ENCODE results near the gene OGA. TPM values are rescaled to one million over a fixed set of nuclear protein-coding genes. Genes with fewer than 3 reads are reported as not detected.

OGA gene
- total RNA-seq (2014; rRNA removed; shearing (Covaris generic)) = 73.6 and 78.0 TPM in 2 replicates
- polyA plus RNA-seq (2016; fragmentation: Nextera tagmentation; extraction: Ambion mirVana) = 35.2 and 42.5 TPM in 2 replicates

DNA sequence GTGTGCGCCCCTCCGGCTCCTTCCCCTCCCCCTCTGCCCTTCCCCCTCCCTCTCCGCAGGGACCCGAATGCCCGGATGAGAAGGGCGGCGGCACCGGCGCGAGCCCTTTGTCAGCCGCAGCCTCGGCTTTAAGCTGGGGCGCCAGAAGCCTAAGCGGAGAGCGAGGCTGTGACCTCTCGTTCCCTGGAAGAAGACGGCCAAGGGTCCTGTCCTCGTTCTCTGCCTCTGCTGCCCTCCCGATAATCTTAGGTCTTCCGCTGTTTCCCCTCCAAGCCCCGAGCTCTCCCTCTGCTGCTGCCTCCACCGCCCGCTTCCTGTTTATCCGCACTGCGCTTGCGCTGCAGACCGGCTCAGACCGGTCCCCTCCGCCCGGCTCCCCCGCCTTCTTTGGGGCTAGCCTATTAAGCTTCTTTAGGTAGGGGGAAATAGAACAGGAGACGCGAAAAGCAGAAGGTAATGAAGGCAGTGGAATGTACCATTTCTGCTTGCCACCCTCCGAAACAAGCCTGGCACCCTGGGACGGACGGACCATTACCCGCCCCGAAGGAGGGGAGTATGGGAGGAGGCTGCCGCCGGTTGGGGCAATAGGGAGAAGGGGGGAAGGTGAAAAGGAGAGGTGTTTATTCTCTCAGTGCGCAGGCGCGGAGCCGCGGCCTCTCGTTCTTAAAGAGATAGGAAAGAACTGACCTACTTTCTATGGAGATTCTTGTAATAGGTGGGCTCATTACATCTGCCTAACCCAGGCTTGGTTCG, at the start of gene OGA:
Gene OGA, minus strand, starts transcription at position 326 of the 753 bp plus-strand sequence. CDS start 422 bp downstream, outside the sequence.
- peak within 1 kb of the TSS; percentile 94 for H2AFZ ChIP-seq
- no peak for TF ChIP-seq EZH2phosphoT487 (IDR thresholded peaks at IDR 0.05; ENCODE audit: insufficient read depth, low read depth)
- TF ChIP-seq EZH2 (IDR thresholded peaks at IDR 0.05; ENCODE audit: insufficient read depth, poor library complexity, severe bottlenecking) = no peak
- DNase-seq = peak; percentile 99
- H3K27ac ChIP-seq = peak within 1 kb of the TSS; percentile 89
- H3K4me2 ChIP-seq (ENCODE audit: unreplicated experiment) = peak within 1 kb of the TSS; percentile 99
- WGBS, 2 experiments (ENCODE audit: low coverage in 1 of 2, low lambda C conversion rate in 2 of 2, missing lambda C conversion rate in 2 of 2) = 0 to 1% methylated on average over 31 to 47 of the region's 47 CpGs
- H3K79me2 ChIP-seq (ENCODE audit: insufficient read depth) = peaks cover 54% of the 10 kb centered on the region
- no peaks in the 10 kb centered on the region for H3K36me3 ChIP-seq (ENCODE audit: low read depth)
- in situ Hi-C loops (cut with MboI) = no loop called here
- H3K27me3 ChIP-seq (replicated peaks; ENCODE audit: insufficient read depth) = no peaks in the 10 kb centered on the region
- H4K20me1 ChIP-seq (ENCODE audit: insufficient read depth) = peaks cover 37% of the 10 kb centered on the region
- H3K4me1 ChIP-seq (ENCODE audit: insufficient read depth) = peaks cover 20% of the 10 kb centered on the region
- H3K9me2 ChIP-seq (ENCODE audit: insufficient read depth) = no peaks in the 10 kb centered on the region
- H3K9me3 ChIP-seq (ENCODE audit: low read depth) = no peaks in the 10 kb centered on the region
- H3F3A ChIP-seq (ENCODE audit: insufficient read depth) = peaks cover 39% of the 10 kb centered on the region
- H3K9ac ChIP-seq = peak within 1 kb of the TSS; percentile 96
- peak within 1 kb of the TSS; percentile 92 for H3K4me3 ChIP-seq

DNA sequence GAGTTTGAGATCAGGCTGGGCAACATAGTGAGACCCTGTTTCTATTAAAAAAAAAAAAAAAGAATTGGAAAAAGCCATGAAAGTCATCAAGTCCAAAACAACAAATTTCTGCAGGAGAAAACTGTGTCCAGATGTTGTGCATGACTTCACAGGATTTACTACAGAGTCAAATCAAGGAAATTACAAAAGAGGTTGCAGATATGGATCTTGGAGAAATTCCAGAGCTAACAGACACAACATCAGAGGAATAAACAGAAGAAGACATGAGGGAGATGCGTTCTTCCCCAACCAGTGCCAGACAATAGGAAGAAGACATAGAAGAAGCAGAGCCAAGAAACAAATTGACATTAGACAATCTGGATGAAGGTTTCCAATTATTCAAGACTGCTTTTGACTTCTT, 49.7 kb upstream of the OGA start:
- no peaks in the 10 kb centered on the region for H3K27me3 ChIP-seq (replicated peaks; ENCODE audit: insufficient read depth)

DNA sequence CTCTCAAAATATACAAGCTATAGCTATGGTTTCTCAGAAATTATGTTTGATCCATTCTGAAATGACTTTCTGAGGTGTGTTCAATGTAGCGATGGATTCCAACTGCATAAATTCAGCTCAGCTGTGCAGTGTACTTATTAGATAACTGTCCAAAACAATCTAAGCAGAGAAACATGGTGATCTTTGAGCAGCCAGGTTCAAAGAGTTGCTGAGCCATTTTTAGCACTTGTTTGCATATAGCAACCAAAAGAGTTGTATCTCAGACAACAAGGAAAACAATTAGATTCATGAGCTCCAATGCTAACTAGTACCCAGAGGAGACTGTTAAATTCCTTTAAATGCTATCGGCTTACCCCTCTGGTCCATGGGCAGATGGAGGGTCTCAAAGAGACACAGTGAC, 41.3 kb upstream of the OGA start:
- H3K9ac ChIP-seq = no peak overlapping the region
- peaks cover 4% of the 10 kb centered on the region; the same call in 1 of the 2 replicates for H3F3A ChIP-seq (ENCODE audit: insufficient read depth)
- H3K4me3 ChIP-seq = no peak overlapping the region
- H3K79me2 ChIP-seq (ENCODE audit: insufficient read depth) = no peaks in the 10 kb centered on the region
- in situ Hi-C loops (cut with MboI) = no loop called here
- H3K36me3 ChIP-seq (ENCODE audit: low read depth) = no peaks in the 10 kb centered on the region
- no peaks in the 10 kb centered on the region for H4K20me1 ChIP-seq (ENCODE audit: insufficient read depth)
- 99 to 100% methylated on average over 2 of the region's 2 CpGs for WGBS, 2 experiments (ENCODE audit: low coverage in 1 of 2, low lambda C conversion rate in 2 of 2, missing lambda C conversion rate in 2 of 2)
- no peak for DNase-seq
- no peaks in the 10 kb centered on the region for H3K27me3 ChIP-seq (replicated peaks; ENCODE audit: insufficient read depth)
- H3K4me2 ChIP-seq (ENCODE audit: unreplicated experiment) = no peak overlapping the region
- no peaks in the 10 kb centered on the region for H3K9me3 ChIP-seq (ENCODE audit: low read depth)
- TF ChIP-seq EZH2phosphoT487 (IDR thresholded peaks at IDR 0.05; ENCODE audit: insufficient read depth, low read depth) (no peak), EZH2 (IDR thresholded peaks at IDR 0.05; ENCODE audit: insufficient read depth, poor library complexity, severe bottlenecking) (no peak)
- no peaks in the 10 kb centered on the region for H3K9me2 ChIP-seq (ENCODE audit: insufficient read depth)
- H3K27ac ChIP-seq = no peak overlapping the region
- no peak overlapping the region for H2AFZ ChIP-seq
- no peaks in the 10 kb centered on the region for H3K4me1 ChIP-seq (ENCODE audit: insufficient read depth)

More for the DNA sequence above, 49.7 kb upstream of the OGA start:
- H3K4me1 ChIP-seq (ENCODE audit: insufficient read depth) = no peaks in the 10 kb centered on the region
- DNase-seq = no peak
- H3K4me2 ChIP-seq (ENCODE audit: unreplicated experiment) = no peak overlapping the region
- H3K9me3 ChIP-seq (ENCODE audit: low read depth) = no peaks in the 10 kb centered on the region
- no peaks in the 10 kb centered on the region for H3K36me3 ChIP-seq (ENCODE audit: low read depth)
- no peaks in the 10 kb centered on the region for H4K20me1 ChIP-seq (ENCODE audit: insufficient read depth)
- H3F3A ChIP-seq (ENCODE audit: insufficient read depth) = no peaks in the 10 kb centered on the region
- 52 to 58% methylated on average over 1 of the region's 1 CpG for WGBS, 2 experiments (ENCODE audit: low coverage in 1 of 2, low lambda C conversion rate in 2 of 2, missing lambda C conversion rate in 2 of 2)
- in situ Hi-C loops (cut with MboI) = no loop called here
- H3K9me2 ChIP-seq (ENCODE audit: insufficient read depth) = no peaks in the 10 kb centered on the region
- no peak overlapping the region for H3K9ac ChIP-seq
- no peak overlapping the region for H3K27ac ChIP-seq
- TF ChIP-seq EZH2 (IDR thresholded peaks at IDR 0.05; ENCODE audit: insufficient read depth, poor library complexity, severe bottlenecking) (no peak), EZH2phosphoT487 (IDR thresholded peaks at IDR 0.05; ENCODE audit: insufficient read depth, low read depth) (no peak)
- H3K79me2 ChIP-seq (ENCODE audit: insufficient read depth) = no peaks in the 10 kb centered on the region
- H2AFZ ChIP-seq = no peak overlapping the region
- no peak overlapping the region for H3K4me3 ChIP-seq

DNA sequence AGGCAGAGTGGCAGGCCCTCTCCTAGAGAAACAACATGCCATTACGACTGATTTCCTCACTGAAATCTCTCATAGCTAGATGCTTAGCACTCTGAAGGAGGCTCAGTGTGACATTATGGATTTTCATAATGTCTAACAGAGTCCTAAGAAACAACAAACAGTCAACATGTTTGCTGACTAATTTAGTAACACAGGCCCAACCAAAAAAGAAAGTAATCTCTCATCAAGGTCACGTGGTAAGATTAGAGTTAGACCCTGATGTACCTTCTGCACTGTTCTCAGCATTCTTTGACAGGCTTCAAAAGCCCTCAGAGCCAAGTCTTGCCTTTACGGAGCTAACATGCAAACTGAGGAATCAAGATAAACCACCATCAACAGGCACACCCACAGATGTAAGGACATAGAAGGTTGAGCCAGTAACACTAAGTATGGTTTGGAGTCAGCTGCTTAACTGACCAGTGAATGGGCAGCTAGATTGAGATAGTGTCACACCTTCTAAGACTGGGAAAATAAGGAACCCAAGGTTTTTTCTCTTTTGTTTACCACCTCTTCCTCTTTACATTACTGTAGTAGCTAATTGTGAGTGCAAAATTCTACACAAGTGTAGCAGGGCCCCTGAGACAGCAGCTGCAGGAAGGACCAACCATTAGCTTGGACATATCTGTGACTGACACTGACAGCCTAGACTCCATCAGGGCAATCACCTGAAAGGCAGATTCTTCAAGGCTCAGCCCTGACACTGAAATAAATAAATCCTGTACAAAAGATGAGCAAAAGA, 40.7 kb upstream of the OGA start:
- Histone ChIP-seq H3K9me2 (ENCODE audit: insufficient read depth) (no peaks in the 10 kb centered on the region), H2AFZ (no peak overlapping the region), H3K27me3 (replicated peaks; ENCODE audit: insufficient read depth) (no peaks in the 10 kb centered on the region), H3K36me3 (ENCODE audit: low read depth) (no peaks in the 10 kb centered on the region), H3K4me2 (ENCODE audit: unreplicated experiment) (no peak overlapping the region), H3K9ac (no peak overlapping the region), H4K20me1 (ENCODE audit: insufficient read depth) (no peaks in the 10 kb centered on the region), H3K27ac (no peak overlapping the region), H3F3A (ENCODE audit: insufficient read depth) (peaks cover 4% of the 10 kb centered on the region; the same call in 1 of the 2 replicates), H3K9me3 (ENCODE audit: low read depth) (no peaks in the 10 kb centered on the region), H3K79me2 (ENCODE audit: insufficient read depth) (no peaks in the 10 kb centered on the region), H3K4me3 (no peak overlapping the region), H3K4me1 (ENCODE audit: insufficient read depth) (no peaks in the 10 kb centered on the region)
- in situ Hi-C loops (cut with MboI) = no loop called here
- 78% methylated on average over 3 of the region's 3 CpGs for WGBS, 2 experiments (ENCODE audit: low coverage in 1 of 2, low lambda C conversion rate in 2 of 2, missing lambda C conversion rate in 2 of 2)
- no peak for DNase-seq
- TF ChIP-seq EZH2 (IDR thresholded peaks at IDR 0.05; ENCODE audit: insufficient read depth, poor library complexity, severe bottlenecking) (no peak), EZH2phosphoT487 (IDR thresholded peaks at IDR 0.05; ENCODE audit: insufficient read depth, low read depth) (no peak)
